ENCODE data around the gene RXRA.

- no peak for TF ChIP-seq POLR2A (IDR thresholded peaks at IDR 0.05)
- TF ChIP-seq CTCF (IDR thresholded peaks at IDR 0.05) = no peak
Measured at GRCh38 chr9:134380542-134381271, 54.5 kb downstream of the RXRA start.

Data from thyroid gland (tissue), 4 donors.